Ishikawa (cell line): ENCODE results near the gene ATP10A.

Experiments
- FOXM1 ChIP-seq: IDR thresholded peaks from 2 replicates; pipeline ENCODE4 v1.6.1; 2012; ENCODE audit warnings: low read depth, borderline replicate concordance
- MAX ChIP-seq: IDR thresholded peaks from 2 replicates; pipeline ENCODE4 v1.6.1; 2012
- RAD21 ChIP-seq: IDR thresholded peaks from 2 replicates; pipeline ENCODE4 v1.6.1; 2012; ENCODE audit warnings: low read depth

DNA sequence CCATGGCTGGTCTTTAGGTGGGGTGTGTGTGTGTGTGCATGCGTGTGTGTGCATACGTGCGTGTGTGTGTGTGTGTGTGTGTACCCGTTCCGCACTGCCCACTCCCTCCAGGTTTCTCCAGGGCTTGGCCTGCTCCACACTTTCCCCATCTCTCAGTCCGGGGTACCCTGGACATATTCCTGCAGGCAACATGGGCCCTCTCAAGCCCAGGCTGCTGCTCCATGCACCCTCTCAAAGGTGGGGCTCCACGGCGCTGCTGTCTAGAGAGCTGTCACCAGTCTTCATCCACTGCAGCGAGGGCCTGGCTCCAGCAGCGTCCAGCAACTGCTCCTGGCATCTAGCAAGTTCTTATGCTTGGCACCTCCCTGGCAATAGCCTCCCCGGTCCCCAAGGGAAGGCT, 86.1 kb downstream of the ATP10A start:
- no peak for TF ChIP-seq FOXM1
- no peak for TF ChIP-seq MAX
- no peak for TF ChIP-seq RAD21
